Renal pelvis (tissue), 4 donors: ENCODE results near the gene SCN3B. TPM values are rescaled to one million over a fixed set of nuclear protein-coding genes. Genes with fewer than 3 reads are reported as not detected.
A peak's percentile ranks its signal among the peaks of the same experiment; 100 is the strongest.
"Not testable (repeated sequence)": the region's sequence is repeated elsewhere in the genome, so short reads cannot be mapped to it uniquely, and the experiment has no call there.

Experiments
- DNase-seq: peaks from one replicate; pipeline ENCODE4 v3.0.0-alpha.2; 2013
- polyA plus RNA-seq, 3 donors: library from polyadenylated mRNA; unstranded; fragments of 120-200 nt; gene quantifications; one replicate each; pipeline ENCODE4 v1.2.1, GENCODE V29; 2013; ENCODE audit not compliant: insufficient read length in 3 of 3

SCN3B gene
- polyA plus RNA-seq, 3 donors = 1.4 to 2.1 (median 1.6) TPM

- not testable (repeated sequence) for DNase-seq
Measured at GRCh38 chr11:123659965-123660364, 5.5 kb upstream of the SCN3B start.

- no peak for DNase-seq
Measured at GRCh38 chr11:123659311-123659710, 4.9 kb upstream of the SCN3B start.

- peak; percentile 60 for DNase-seq
Measured at GRCh38 chr11:123653827-123654565, 428 bp downstream of the SCN3B start.

- DNase-seq = no peak
Measured at GRCh38 chr11:123653483-123653826, 969 bp downstream of the SCN3B start.

GRCh38 chr11:123652599-123652998 is 1.8 kb downstream of the SCN3B start:
- DNase-seq = no peak

GRCh38 chr11:123650901-123651300 is 3.5 kb downstream of the SCN3B start:
- no peak for DNase-seq

GRCh38 chr11:123645286-123645975 is 9.0 kb downstream of the SCN3B start:
- no peak for DNase-seq

- DNase-seq = no peak
Measured at GRCh38 chr11:123642435-123642834, 12.0 kb downstream of the SCN3B start.

- no peak for DNase-seq
Measured at GRCh38 chr11:123641495-123641840, 13.0 kb downstream of the SCN3B start.

- DNase-seq = peak; percentile 26
Measured at GRCh38 chr11:123640677-123641494, 13.5 kb downstream of the SCN3B start.

- no peak for DNase-seq
Measured at GRCh38 chr11:123640029-123640428, 14.4 kb downstream of the SCN3B start.

GRCh38 chr11:123630126-123630608 is 24.3 kb downstream of the SCN3B start:
- DNase-seq = no peak

- peak; percentile 69 for DNase-seq
Measured at GRCh38 chr11:123628936-123629683, 25.3 kb downstream of the SCN3B start.

- DNase-seq = no peak
Measured at GRCh38 chr11:123624974-123625373, 29.4 kb downstream of the SCN3B start.

GRCh38 chr11:123622576-123622975 is 31.8 kb downstream of the SCN3B start:
- DNase-seq = no peak

- no peak for DNase-seq
Measured at GRCh38 chr11:123616505-123617198, 37.8 kb downstream of the SCN3B start.

GRCh38 chr11:123611698-123612097 is 42.7 kb downstream of the SCN3B start:
- no peak for DNase-seq

GRCh38 chr11:123608945-123609344 is 45.5 kb downstream of the SCN3B start:
- DNase-seq = no peak

- no peak for DNase-seq
Measured at GRCh38 chr11:123608371-123608770, 46.1 kb downstream of the SCN3B start.

GRCh38 chr11:123607781-123608180 is 46.6 kb downstream of the SCN3B start:
- DNase-seq = no peak

GRCh38 chr11:123603666-123604065 is 50.8 kb downstream of the SCN3B start:
- DNase-seq = no peak
